G401 (cell line): ENCODE data around the gene FAM204A. TPM values are rescaled to one million over a fixed set of nuclear protein-coding genes. Genes with fewer than 3 reads are reported as not detected.
A peak's percentile ranks its signal among the peaks of the same experiment; 100 is the strongest.

ENCODE experiments used
- DNase-seq: peaks from one replicate; pipeline ENCODE4 v3.0.0-alpha.2; 2015; ENCODE audit warnings: low spot score
- in situ Hi-C: cut with HindIII; loops from 2 replicates; pipeline ENCODE4 v1.10.0; 2016; ENCODE audit warnings: low sequenced_read_pairs, mixed read lengths
- total RNA-seq: library from RNA; depleted of rRNA; stranded (reverse); fragments of >200 nt; shearing (Covaris generic); gene quantifications from 2 replicates; pipeline ENCODE4 v1.2.3, GENCODE V29; 2014

FAM204A gene
- total RNA-seq, 1 experiment from 2014 or later = 117 TPM

- DNase-seq = no peak
- in situ Hi-C loops = no loop called here
These were observed 8.3 kb downstream of the FAM204A start for GRCh38 chr10:118333871-118334270.

GRCh38 chr10:118332948-118333710 is 9.0 kb downstream of the FAM204A start:
- in situ Hi-C loops = no loop called here
- DNase-seq = no peak

- in situ Hi-C loops = no loop called here
- no peak for DNase-seq
These were observed 9.9 kb downstream of the FAM204A start for GRCh38 chr10:118332236-118332635.

- DNase-seq = no peak
- in situ Hi-C loops = no loop called here
These were observed 11.6 kb downstream of the FAM204A start for GRCh38 chr10:118330295-118331076.

DNA sequence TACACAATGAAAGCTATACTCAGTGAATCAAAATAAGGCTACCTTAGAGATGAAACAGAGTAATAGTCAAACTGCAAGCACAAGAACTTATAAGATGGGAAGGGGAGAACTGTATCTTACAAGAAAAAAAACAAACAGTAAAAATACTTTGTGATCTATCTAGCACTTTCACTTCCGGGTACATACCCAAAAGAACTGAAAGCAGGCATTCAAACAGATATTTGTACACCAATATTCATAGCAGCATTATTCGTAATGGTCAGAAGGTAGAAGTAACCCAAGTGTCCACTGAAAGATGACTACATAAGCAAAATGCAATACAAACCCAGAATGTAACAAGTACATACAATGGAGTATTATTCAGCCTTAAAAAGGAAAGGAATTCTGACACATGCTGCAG is 18.0 kb downstream of the FAM204A start:
- in situ Hi-C loops = no loop called here
- no peak for DNase-seq

- in situ Hi-C loops = no loop called here
- no peak for DNase-seq
These were observed 20.2 kb downstream of the FAM204A start for GRCh38 chr10:118321724-118322575.

GRCh38 chr10:118315629-118316028 is 26.5 kb downstream of the FAM204A start:
- in situ Hi-C loops = no loop called here
- no peak for DNase-seq

DNA sequence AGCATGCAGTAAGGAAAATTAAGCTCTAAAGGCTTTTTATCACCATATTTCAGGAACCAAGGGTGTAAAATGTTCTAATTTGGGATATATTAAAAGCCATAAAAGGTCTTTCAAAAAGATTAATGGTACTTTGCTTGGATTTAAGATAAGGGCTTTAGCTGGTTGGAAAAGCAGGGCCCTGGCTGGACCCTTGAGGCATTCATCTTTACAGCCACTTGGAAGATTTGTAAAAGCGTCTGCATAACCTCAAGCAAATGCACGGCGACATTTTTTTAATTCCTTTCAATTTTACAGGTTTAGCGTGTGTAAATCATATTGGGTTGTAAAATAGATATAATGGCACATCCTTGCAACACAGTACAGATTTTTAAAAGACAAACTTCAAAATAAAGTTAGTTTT is 27.2 kb downstream of the FAM204A start:
- DNase-seq = no peak
- in situ Hi-C loops = no loop called here

DNA sequence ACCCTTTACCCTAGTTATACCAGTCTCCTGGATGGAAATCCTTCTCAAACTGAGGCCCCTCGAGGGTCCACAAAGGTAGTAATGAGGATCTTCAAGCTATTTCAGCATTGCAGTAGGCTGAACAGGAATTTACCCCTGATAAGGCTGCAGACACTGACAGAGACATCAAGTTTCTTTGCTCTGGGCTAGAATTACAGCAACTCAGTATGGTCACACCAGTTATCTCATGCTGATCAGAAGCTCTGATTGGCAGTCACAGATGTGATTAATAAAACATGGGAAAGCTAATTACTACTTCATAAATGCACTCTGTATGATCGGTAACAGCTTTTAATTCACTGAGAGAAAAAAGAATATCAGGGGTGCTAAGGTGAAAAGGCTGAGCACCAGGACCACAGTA is 30.6 kb downstream of the FAM204A start:
- DNase-seq = no peak
- in situ Hi-C loops = no loop called here

DNA sequence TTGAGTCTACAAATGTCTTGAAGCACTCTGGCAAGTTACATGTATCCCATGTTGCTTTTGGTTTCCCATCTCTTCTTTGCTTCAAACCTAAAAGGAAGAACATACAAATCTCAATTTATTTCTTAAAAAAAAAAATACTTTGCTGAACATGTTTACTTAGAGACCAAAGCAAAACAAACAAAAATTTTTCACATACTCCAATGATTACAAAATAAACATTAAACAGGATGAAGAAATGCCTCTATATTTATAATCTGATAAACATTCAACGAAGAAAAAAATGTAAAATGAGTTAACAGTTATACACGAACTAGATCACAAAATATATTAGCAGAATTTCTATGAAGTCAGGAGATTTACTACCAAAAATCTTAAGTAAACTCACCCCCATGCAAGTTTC is 31.3 kb downstream of the FAM204A start:
- in situ Hi-C loops = no loop called here
- no peak for DNase-seq

DNA sequence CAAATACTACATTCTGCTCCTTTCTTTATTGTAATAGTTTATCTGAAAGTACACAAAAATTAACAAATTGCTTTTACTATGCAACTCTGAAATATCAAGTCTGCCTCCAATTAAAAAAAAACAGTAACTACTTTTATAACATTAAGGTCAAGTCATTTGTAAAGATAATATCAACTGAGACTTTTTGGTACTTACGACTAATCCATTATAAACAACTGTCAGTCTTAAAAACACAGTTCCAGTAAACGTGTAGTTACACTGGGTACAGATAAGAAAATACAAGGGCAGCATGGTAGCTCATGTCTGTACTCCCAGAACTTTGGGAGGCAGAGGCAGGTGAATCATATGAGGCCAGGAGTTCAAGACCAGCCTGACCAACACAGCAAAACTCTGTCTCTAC is 32.2 kb downstream of the FAM204A start:
- DNase-seq = no peak
- in situ Hi-C loops = no loop called here

DNA sequence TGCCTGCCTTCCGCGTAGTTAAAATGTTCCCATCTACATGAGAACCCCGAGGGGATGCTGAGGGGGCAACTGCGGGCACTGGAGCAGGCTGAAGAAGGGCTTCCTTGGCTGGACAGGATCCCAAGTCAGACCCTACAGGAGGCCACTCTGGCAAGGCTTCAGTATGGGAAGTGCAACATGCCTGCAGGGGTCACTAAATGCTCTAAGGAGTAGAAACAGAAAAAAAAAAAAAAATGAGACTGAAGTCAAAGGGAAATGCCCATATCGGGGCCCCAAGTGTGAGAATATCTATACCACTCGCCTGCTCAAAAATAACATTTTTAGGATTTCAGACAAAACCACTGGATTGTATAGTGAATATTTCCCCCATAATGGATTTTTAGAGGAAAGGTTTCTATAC is 33.5 kb downstream of the FAM204A start:
- in situ Hi-C loops = no loop called here

DNA sequence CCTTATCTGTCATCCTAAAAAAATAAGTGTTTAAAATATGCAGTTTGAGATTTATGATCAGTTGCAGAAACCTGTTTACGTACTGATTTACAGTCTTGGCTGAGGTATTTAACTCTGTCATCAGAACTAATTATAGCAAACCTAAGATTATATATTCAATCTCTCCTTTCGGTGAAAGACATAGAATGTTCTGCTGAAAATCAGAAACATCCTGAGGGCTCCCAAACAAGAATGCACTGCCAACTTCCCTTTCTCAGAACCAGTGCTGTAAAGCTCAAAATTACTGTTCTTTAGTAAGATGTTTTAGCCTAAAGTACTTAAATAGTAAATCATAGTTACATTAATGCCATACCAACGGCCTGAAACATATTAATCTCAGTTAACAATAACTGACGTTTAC is 34.3 kb downstream of the FAM204A start:
- DNase-seq = no peak
- in situ Hi-C loops = no loop called here

More for the DNA sequence above, 33.5 kb downstream of the FAM204A start:
- DNase-seq = no peak

DNA sequence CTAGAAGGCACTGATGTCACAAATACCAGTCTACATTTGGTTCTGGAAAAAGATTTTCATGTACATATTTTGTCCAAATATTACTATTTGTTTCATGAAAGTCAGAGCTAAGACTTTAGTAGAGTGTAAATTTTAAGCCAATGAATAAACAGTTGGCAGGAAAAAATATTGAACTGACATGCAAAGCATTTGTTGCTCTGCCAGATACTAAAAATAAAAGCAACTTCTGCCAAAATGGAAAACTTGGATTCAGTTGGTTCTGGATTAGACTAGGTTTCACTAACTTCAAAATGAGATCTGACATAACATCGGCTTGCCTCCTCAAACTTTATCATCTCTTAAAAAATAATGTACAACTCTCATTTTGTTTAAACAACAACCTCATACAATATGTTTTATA is 34.9 kb downstream of the FAM204A start:
- in situ Hi-C loops = no loop called here
- DNase-seq = peak; percentile 9

- no peak for DNase-seq
- in situ Hi-C loops = no loop called here
These were observed 36.4 kb downstream of the FAM204A start for GRCh38 chr10:118305730-118306129.

GRCh38 chr10:118304521-118304920 is 37.6 kb downstream of the FAM204A start:
- DNase-seq = no peak
- in situ Hi-C loops = no loop called here

- in situ Hi-C loops = no loop called here
- no peak for DNase-seq
These were observed 40.9 kb downstream of the FAM204A start for GRCh38 chr10:118301211-118301610.

DNA sequence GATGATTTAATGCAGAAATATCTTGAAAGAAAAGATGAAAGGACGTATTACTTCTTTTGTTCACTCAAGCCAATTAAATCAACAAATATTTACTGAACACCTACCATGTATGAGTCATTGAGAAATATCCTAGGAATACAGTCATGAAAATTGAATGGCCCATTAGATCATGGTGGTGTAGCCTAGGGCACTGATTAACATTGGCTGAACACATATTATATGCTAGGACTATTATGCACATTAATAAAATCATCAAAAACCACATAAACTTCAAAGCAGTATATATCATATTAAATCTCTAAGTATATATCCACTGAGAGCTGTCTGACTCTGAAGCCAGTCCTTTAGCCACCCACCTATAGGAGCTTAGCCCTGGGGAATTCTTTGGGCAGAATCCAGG is 41.8 kb downstream of the FAM204A start:
- DNase-seq = no peak
- in situ Hi-C loops = no loop called here

DNA sequence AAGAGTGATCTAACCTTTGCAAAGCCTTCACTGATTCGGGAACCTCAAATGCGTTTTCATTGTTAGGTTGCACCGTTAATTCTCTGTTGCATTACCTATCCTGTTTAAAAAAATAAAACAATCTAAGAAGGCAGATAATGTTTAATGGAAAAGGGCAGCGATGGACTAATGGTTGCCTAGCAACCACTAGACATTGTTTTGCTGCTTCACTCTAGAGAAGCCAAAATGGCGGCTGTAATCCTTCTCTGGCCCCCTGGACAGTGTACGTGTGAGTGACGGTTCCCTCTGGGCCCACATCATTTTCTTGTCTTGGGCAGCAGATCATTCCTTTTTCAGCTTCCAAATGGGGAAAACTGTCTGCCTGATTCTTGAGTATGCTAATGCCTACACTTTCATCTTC is 43.3 kb downstream of the FAM204A start:
- DNase-seq = no peak
- in situ Hi-C loops = no loop called here

- DNase-seq = no peak
- in situ Hi-C loops = no loop called here
These were observed 51.0 kb downstream of the FAM204A start for GRCh38 chr10:118291122-118291521.
